ENCODE data around the gene KIAA1755.

DNA sequence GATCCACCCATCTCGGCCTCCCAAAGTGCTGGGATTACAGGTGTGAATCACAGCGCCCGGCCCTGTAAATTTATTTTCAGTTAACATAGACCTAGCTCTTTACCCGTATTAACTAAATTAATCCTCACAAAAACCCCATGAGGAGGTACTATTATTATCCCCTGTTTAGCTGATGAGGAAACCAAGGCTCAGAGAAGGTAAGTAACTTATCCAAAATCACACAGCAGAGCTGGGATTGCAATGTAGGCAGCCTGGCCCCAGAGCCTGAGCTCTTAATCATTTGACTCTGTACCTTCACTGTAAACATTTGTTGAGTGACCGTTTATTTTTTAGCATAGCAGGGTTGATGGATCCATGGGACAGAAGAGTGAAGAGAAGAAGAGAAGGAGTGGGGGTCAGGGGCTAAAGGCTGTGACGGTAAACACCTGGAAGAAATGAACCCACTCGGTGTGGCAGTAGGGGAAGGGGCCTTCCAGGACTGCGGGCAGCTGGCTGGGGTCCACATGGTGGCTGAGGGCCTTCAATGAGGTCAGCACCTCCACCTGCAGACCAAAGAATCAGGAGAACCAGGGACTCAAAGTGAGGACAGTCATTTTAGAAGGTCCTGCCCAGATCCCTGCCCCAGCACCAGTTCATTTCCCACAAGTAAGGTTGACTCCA, 35.2 kb downstream of the KIAA1755 start:
- TF ChIP-seq ZFP1 (CRISPR knock-in tag; IDR thresholded peaks at IDR 0.05) (no peak), CREB1 (IDR thresholded peaks at IDR 0.05) (no peak), CREB1 (CRISPR knock-in tag; IDR thresholded peaks at IDR 0.05) (no peak), ZNF232 (CRISPR knock-in tag; IDR thresholded peaks at IDR 0.05) (no peak)
- TF ChIP-seq, protein P1, sequence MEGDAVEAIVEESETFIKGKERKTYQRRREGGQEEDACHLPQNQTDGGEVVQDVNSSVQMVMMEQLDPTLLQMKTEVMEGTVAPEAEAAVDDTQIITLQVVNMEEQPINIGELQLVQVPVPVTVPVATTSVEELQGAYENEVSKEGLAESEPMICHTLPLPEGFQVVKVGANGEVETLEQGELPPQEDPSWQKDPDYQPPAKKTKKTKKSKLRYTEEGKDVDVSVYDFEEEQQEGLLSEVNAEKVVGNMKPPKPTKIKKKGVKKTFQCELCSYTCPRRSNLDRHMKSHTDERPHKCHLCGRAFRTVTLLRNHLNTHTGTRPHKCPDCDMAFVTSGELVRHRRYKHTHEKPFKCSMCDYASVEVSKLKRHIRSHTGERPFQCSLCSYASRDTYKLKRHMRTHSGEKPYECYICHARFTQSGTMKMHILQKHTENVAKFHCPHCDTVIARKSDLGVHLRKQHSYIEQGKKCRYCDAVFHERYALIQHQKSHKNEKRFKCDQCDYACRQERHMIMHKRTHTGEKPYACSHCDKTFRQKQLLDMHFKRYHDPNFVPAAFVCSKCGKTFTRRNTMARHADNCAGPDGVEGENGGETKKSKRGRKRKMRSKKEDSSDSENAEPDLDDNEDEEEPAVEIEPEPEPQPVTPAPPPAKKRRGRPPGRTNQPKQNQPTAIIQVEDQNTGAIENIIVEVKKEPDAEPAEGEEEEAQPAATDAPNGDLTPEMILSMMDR (IDR thresholded peaks at IDR 0.05 in 2 of 3, conservative IDR thresholded peaks at IDR 0.05 in 1 of 3; ENCODE audit: insufficient read depth in 2 of 3, low read depth in 1 of 3, low read length in 3 of 3) = no peak
- TF ChIP-seq, protein P2, sequence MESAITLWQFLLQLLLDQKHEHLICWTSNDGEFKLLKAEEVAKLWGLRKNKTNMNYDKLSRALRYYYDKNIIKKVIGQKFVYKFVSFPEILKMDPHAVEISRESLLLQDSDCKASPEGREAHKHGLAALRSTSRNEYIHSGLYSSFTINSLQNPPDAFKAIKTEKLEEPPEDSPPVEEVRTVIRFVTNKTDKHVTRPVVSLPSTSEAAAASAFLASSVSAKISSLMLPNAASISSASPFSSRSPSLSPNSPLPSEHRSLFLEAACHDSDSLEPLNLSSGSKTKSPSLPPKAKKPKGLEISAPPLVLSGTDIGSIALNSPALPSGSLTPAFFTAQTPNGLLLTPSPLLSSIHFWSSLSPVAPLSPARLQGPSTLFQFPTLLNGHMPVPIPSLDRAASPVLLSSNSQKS (CRISPR knock-in tag; IDR thresholded peaks at IDR 0.05) = no peak

All from K562 (cell line).